GM18909 (cell line): Measurements from ENCODE around the gene ARHGAP10.

Experiments
- ATAC-seq: cut with Tn5 transposase; IDR thresholded peaks from one replicate; pipeline ENCODE4 v1.9.1; 2021; ENCODE audit warnings: mild to moderate bottlenecking; ENCODE audit not compliant: unreplicated experiment, poor library complexity

The ARHGAP10 gene

GRCh38 chr4:148007314-148007760 is 275.4 kb downstream of the ARHGAP10 start:
- ATAC-seq: no peak

GRCh38 chr4:148007792-148008191 is 275.9 kb downstream of the ARHGAP10 start:
- ATAC-seq: peak; percentile 56

GRCh38 chr4:148015058-148015457 is 283.2 kb downstream of the ARHGAP10 start:
- ATAC-seq: no peak

- ATAC-seq: no peak
Observed at GRCh38 chr4:148015468-148015867, 283.6 kb downstream of the ARHGAP10 start.

- ATAC-seq: no peak
Observed at GRCh38 chr4:148016063-148016637, 284.3 kb downstream of the ARHGAP10 start.

- ATAC-seq: no peak
Observed at GRCh38 chr4:148017801-148018200, 285.9 kb downstream of the ARHGAP10 start.

- no peak for ATAC-seq
Observed at GRCh38 chr4:148021686-148022085, 289.8 kb downstream of the ARHGAP10 start.

GRCh38 chr4:148022975-148023374 is 291.1 kb downstream of the ARHGAP10 start:
- ATAC-seq: no peak

- ATAC-seq: no peak
Observed at GRCh38 chr4:148023512-148024181, 291.8 kb downstream of the ARHGAP10 start.

GRCh38 chr4:148025981-148026380 is 294.1 kb downstream of the ARHGAP10 start:
- no peak for ATAC-seq

GRCh38 chr4:148027201-148027600 is 295.3 kb downstream of the ARHGAP10 start:
- ATAC-seq: no peak

- ATAC-seq: no peak
Observed at GRCh38 chr4:148029781-148030180, 297.9 kb downstream of the ARHGAP10 start.

- no peak for ATAC-seq
Observed at GRCh38 chr4:148030193-148030873, 298.4 kb downstream of the ARHGAP10 start.

- ATAC-seq: no peak
Observed at GRCh38 chr4:148034813-148035212, 302.9 kb downstream of the ARHGAP10 start.

GRCh38 chr4:148041606-148042329 is 309.9 kb downstream of the ARHGAP10 start:
- no peak for ATAC-seq

- peak; percentile 15 for ATAC-seq
Observed at GRCh38 chr4:148044089-148044911, 312.4 kb downstream of the ARHGAP10 start.

- ATAC-seq: peak; percentile 97
Observed at GRCh38 chr4:148044912-148045352, 313.0 kb downstream of the ARHGAP10 start.

- no peak for ATAC-seq
Observed at GRCh38 chr4:148048598-148048997, 316.7 kb downstream of the ARHGAP10 start.

GRCh38 chr4:148051403-148051802 is 319.5 kb downstream of the ARHGAP10 start:
- no peak for ATAC-seq

- ATAC-seq: no peak
Observed at GRCh38 chr4:148052448-148052847, 320.6 kb downstream of the ARHGAP10 start.
